Upper lobe of right lung (tissue), 1 donor: ENCODE measurements around the gene NHP2. TPM values are rescaled to one million over a fixed set of nuclear protein-coding genes. Genes with fewer than 3 reads are reported as not detected.
A peak's percentile ranks its signal among the peaks of the same experiment; 100 is the strongest.

Source experiments
- ATAC-seq: fragments of 200-7000 bp; cut with Tn5 transposase; one replicate; pipeline ENCODE4 v1.9.1; 2020; ENCODE audit warnings: mild to moderate bottlenecking, moderate library complexity
- DNase-seq: peaks from one replicate; pipeline ENCODE4 v3.0.0-alpha.2; 2020
- H3K27ac ChIP-seq: fragments of 200-600 bp; one replicate; pipeline ENCODE4 v1.8.0; 2022
- H3K27me3 ChIP-seq: fragments of 200-600 bp; one replicate; pipeline ENCODE4 v1.8.0; 2022; ENCODE audit warnings: mild to moderate bottlenecking
- H3K36me3 ChIP-seq: fragments of 200-600 bp; one replicate; pipeline ENCODE4 v1.8.0; 2022
- H3K4me1 ChIP-seq: fragments of 200-600 bp; one replicate; pipeline ENCODE4 v1.8.0; 2022
- H3K4me3 ChIP-seq: fragments of 200-600 bp; one replicate; pipeline ENCODE4 v1.8.0; 2022; ENCODE audit warnings: mild to moderate bottlenecking
- H3K9me3 ChIP-seq: fragments of 200-600 bp; one replicate; pipeline ENCODE4 v1.8.0; 2022
- CTCF ChIP-seq: fragments of 200-600 bp; IDR thresholded peaks from one replicate; pipeline ENCODE4 v1.8.0; 2022; ENCODE audit warnings: antibody characterized with exemption
- intact Hi-C: fragments of 100-400 bp; cut with DNase I; formaldehyde crosslinking; loops from one replicate; pipeline ENCODE4 v1.11.0; 2022
- total RNA-seq: library from RNA; stranded (reverse); fragmentation: NEBNext Ultra II Directional; extraction: Animal tissue kit (Norgen Biotek cat#: 25700); gene quantifications from one replicate; pipeline ENCODE4 v1.2.1, GENCODE V29; 2021
- donor health status: DM: no; HTN: yes; CAD: no; lungs with severe emphysema.

Gene NHP2
- total RNA-seq, 1 donor from 2014 or later: 60.1 TPM

DNA sequence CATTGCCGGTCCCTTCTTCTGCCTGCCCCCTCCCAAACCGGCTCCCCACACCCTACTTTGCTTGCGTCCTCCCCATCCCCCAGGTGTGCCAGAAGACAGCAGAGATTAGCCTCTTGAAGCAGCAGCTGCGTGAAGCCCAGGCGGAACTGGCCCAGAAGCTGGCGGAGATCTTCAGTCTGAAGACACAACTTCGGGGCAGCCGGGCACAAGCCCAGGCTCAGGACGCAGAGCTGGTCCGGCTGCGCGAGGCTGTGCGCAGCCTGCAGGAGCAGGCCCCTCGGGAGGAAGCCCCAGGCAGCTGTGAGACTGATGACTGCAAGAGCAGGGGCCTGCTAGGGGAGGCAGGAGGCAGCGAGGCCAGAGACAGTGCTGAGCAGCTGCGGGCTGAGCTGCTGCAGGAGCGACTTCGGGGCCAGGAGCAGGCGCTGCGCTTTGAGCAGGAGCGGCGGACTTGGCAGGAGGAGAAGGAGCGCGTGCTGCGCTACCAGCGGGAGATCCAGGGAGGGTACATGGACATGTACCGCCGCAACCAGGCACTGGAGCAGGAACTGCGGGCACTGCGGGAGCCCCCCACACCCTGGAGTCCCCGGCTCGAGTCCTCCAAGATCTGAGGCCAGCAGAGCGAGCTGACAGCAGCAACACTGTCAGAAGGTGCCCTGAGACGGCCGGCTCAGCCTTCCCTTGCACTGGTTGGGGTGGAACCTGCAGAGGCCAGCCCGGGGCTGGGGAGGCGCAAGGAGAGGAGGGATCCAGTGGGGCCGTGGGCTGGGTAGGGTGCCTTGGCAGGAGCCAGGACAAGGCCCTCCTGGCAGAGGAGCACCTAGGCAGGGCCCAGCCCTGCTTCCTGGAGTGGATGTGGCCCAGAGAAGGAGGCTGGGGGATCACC lies 32.1 kb downstream of the NHP2 start:
- no peak for TF ChIP-seq CTCF
- H3K27me3 ChIP-seq: peaks cover 12% of the 10 kb centered on the region
- H3K4me1 ChIP-seq: peaks cover 3% of the 10 kb centered on the region
- no peak overlapping the region for H3K27ac ChIP-seq
- H3K4me3 ChIP-seq: no peak overlapping the region
- DNase-seq: no peak
- H3K36me3 ChIP-seq: no peaks in the 10 kb centered on the region
- H3K9me3 ChIP-seq: no peaks in the 10 kb centered on the region
- intact Hi-C loops: no loop called here
- ATAC-seq: no peak

DNA sequence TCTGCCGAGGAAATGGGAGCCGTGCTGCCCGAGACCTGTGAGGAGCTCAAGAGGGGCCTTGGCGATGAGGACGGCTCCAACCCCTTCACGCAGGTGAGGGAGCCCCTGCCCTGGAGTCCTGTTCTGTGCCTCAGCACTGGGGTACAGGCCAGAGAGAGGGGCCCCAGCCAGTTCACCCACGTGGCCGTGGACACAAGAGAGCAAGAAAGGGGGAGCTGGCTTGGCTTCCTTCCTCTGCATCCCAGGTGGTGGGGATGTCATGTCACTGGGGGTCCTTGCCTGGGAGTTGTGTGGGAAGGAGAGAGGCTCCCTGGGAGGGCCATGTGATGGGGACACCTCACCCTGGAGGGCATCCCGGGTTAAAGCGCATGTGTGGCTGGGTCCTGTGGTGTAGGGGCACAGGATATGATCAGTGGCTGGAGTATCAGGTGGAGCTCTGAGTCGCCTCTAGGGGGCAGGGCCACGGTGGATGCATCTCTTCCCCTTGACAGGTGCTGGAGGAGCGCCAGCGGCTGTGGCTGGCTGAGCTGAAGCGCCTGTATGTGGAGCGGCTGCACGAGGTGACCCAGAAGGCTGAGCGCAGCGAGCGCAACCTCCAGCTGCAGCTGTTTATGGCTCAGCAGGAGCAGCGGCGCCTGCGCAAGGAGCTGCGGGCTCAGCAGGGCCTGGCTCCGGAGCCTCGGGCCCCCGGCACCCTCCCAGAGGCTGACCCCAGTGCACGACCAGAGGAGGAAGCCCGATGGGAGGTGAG lies 32.9 kb downstream of the NHP2 start:
- peak; percentile 47 for TF ChIP-seq CTCF
- ATAC-seq (peak; percentile 71), DNase-seq (peak; percentile 88)
- Histone ChIP-seq H3K4me1 (peaks cover 3% of the 10 kb centered on the region), H3K4me3 (no peak overlapping the region), H3K36me3 (no peaks in the 10 kb centered on the region), H3K27ac (no peak overlapping the region), H3K27me3 (peaks cover 18% of the 10 kb centered on the region), H3K9me3 (no peaks in the 10 kb centered on the region)
- intact Hi-C loops: no loop called here

DNA sequence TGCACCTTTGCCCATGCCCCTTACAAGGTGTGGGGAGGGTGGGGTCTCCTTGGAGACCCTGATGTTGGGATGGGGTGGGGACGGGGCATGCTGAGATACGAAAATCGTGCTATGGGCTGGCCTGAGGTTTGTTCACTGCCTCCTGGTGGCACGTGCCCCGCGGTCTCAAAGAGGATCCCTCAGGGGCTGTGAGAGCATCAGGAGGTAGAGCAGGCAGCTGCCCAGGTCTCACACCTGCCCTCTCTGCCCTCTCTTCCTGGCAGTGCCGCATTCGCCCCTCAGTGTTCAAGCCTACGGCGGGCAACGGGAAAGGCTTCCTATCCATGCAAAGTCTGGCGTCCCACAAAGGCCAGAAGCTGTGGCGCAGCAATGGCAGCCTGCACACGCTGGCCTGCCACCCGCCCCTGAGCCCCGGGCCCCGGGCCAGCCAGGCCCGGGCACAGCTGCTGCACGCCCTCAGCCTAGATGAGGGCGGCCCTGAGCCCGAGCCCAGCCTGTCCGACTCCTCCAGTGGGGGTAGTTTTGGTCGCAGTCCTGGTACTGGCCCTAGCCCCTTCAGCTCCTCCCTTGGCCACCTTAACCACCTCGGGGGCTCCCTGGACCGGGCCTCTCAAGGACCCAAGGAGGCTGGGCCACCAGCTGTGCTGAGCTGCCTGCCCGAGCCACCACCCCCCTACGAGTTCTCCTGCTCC lies 33.6 kb downstream of the NHP2 start:
- TF ChIP-seq CTCF: no peak
- peaks cover 25% of the 10 kb centered on the region for H3K27me3 ChIP-seq
- no peaks in the 10 kb centered on the region for H3K36me3 ChIP-seq
- ATAC-seq: no peak
- no peaks in the 10 kb centered on the region for H3K9me3 ChIP-seq
- DNase-seq: no peak
- no peak overlapping the region for H3K27ac ChIP-seq
- H3K4me1 ChIP-seq: peaks cover 10% of the 10 kb centered on the region
- intact Hi-C loops: no loop called here
- no peak overlapping the region for H3K4me3 ChIP-seq

GRCh38 chr5:178117923-178118701 lies 35.6 kb downstream of the NHP2 start:
- H3K4me1 ChIP-seq: peaks cover 18% of the 10 kb centered on the region
- ATAC-seq (peak; percentile 1), DNase-seq (no peak)
- H3K36me3 ChIP-seq: no peaks in the 10 kb centered on the region
- intact Hi-C loops: no loop called here
- H3K4me3 ChIP-seq: no peak overlapping the region
- no peak overlapping the region for H3K27ac ChIP-seq
- H3K27me3 ChIP-seq: peaks cover 38% of the 10 kb centered on the region
- no peaks in the 10 kb centered on the region for H3K9me3 ChIP-seq
- TF ChIP-seq CTCF: no peak
